K562 (cell line): ENCODE measurements around the gene TUT7. TPM values are rescaled to one million over a fixed set of nuclear protein-coding genes. Genes with fewer than 3 reads are reported as not detected.

Source experiments
- ARID3A ChIP-seq: IDR thresholded peaks from 2 replicates; pipeline ENCODE4 v1.6.1; 2012; ENCODE audit warnings: low read depth, low read length, improper control_type of control experiment, borderline replicate concordance
- CHD1 ChIP-seq: fragments of 200-600 bp; sonication (generic); IDR thresholded peaks from one replicate; pipeline ENCODE4 v1.6.1; 2012; ENCODE audit warnings: mild to moderate bottlenecking, moderate library complexity, low read length, inconsistent platforms
- DDX20 ChIP-seq: fragments of 450-650 bp; IDR thresholded peaks from 2 replicates; pipeline ENCODE4 v1.6.1; 2016; ENCODE audit warnings: missing genetic modification characterization, low read depth, mild to moderate bottlenecking, missing compliant biosample characterization, moderate library complexity
- EP300 ChIP-seq: IDR thresholded peaks from 2 replicates; pipeline ENCODE4 v1.6.1; 2012; ENCODE audit warnings: low read length, improper control_type of control experiment
- FIP1L1 ChIP-seq: fragments of 200-400 bp; formaldehyde crosslinking; IDR thresholded peaks from 2 replicates; pipeline ENCODE4 v1.6.1; 2018; ENCODE audit warnings: mild to moderate bottlenecking, low read depth, low read length; ENCODE audit not compliant: poor library complexity, severe bottlenecking
- FOXA3 ChIP-seq, 2 experiments: fragments of 450-650 bp in 1 of 2; sonication (generic) in 1 of 2; formaldehyde crosslinking; IDR thresholded peaks in 1 of 2; conservative IDR thresholded peaks in 1 of 2; 2 replicates each; pipeline versions ENCODE4 v1.4.0 to v1.8.0; 2020 to 2022; ENCODE audit warnings: mild to moderate bottlenecking in 2 of 2, missing genetic modification reagents in 1 of 2
- FOXK2 ChIP-seq, 2 experiments: fragments of 450-650 bp; IDR thresholded peaks in 1 of 2; conservative IDR thresholded peaks in 1 of 2; 2 replicates each; pipeline ENCODE4 v1.6.1; 2016; ENCODE audit warnings: low read depth in 2 of 2, mild to moderate bottlenecking in 1 of 2
- GABPB1 ChIP-seq: sonication (generic); formaldehyde crosslinking; IDR thresholded peaks from 2 replicates; pipeline ENCODE4 v1.8.0; 2022; ENCODE audit warnings: mild to moderate bottlenecking, missing genetic modification reagents
- GATA2 ChIP-seq: sonication (generic); formaldehyde crosslinking; IDR thresholded peaks from 2 replicates; pipeline ENCODE4 v1.4.0; 2020; ENCODE audit warnings: mild to moderate bottlenecking, missing genetic modification reagents
- HDAC1 ChIP-seq, 2 experiments: fragments of 450-650 bp; IDR thresholded peaks; 2 replicates each; pipeline ENCODE4 v1.6.1; 2016 to 2017; ENCODE audit warnings: inconsistent platforms in 1 of 2, mild to moderate bottlenecking in 1 of 2, moderate library complexity in 1 of 2
- HNRNPLL ChIP-seq: fragments of 200-400 bp; formaldehyde crosslinking; IDR thresholded peaks from 2 replicates; pipeline ENCODE4 v1.6.1; 2017; ENCODE audit warnings: low read length, low read depth, mild to moderate bottlenecking; ENCODE audit not compliant: poor library complexity, severe bottlenecking
- KDM1A ChIP-seq, 2 experiments: fragments of 450-650 bp; IDR thresholded peaks; 2 replicates each; pipeline ENCODE4 v1.6.1; 2016; ENCODE audit warnings: mild to moderate bottlenecking in 2 of 2
- NR2C1 ChIP-seq, 2 experiments: fragments of 450-650 bp; IDR thresholded peaks; 2 replicates each; pipeline ENCODE4 v1.6.1; 2017; ENCODE audit warnings: mild to moderate bottlenecking in 2 of 2, antibody characterized with exemption in 1 of 2, inconsistent platforms in 1 of 2, missing compliant biosample characterization in 1 of 2, missing genetic modification characterization in 1 of 2
- PHTF2 ChIP-seq: fragments of 250-450 bp; sonication (Bioruptor Pico); IDR thresholded peaks from 2 replicates; pipeline ENCODE4 v1.5.0; 2021; ENCODE audit warnings: mild to moderate bottlenecking
- POLR2B ChIP-seq: fragments of 450-650 bp; IDR thresholded peaks from 2 replicates; pipeline ENCODE4 v1.6.1; 2018; ENCODE audit warnings: low read depth; ENCODE audit not compliant: partially characterized antibody
- POLR2G ChIP-seq: fragments of 200-400 bp; formaldehyde crosslinking; IDR thresholded peaks from 2 replicates; pipeline ENCODE4 v1.6.1; 2017; ENCODE audit warnings: low read depth, mild to moderate bottlenecking, antibody characterized with exemption, low read length, moderate library complexity
- POLR3G ChIP-seq: IDR thresholded peaks from 2 replicates; pipeline ENCODE4 v1.6.1; 2011; ENCODE audit not compliant: insufficient read length, insufficient replicate concordance; ENCODE audit errors: extremely low read depth
- RBM25 ChIP-seq: fragments of 200-400 bp; formaldehyde crosslinking; IDR thresholded peaks from 2 replicates; pipeline ENCODE4 v1.6.1; 2018; ENCODE audit warnings: low read length, low read depth, moderate library complexity; ENCODE audit not compliant: severe bottlenecking
- SIX5 ChIP-seq, 2 experiments: IDR thresholded peaks; 2 replicates each; pipeline ENCODE4 v1.6.1; 2011; ENCODE audit warnings: low read length in 2 of 2, borderline replicate concordance in 1 of 2, low read depth in 1 of 2, mild to moderate bottlenecking in 1 of 2, moderate library complexity in 1 of 2; ENCODE audit not compliant: insufficient read depth in 1 of 2
- TFAM ChIP-seq: fragments of 250-450 bp; sonication (Bioruptor Pico); conservative IDR thresholded peaks from 2 replicates; pipeline ENCODE4 v1.5.0; 2021; ENCODE audit warnings: mild to moderate bottlenecking, moderate library complexity
- ZNF174 ChIP-seq: fragments of 250-450 bp; sonication (Bioruptor Pico); IDR thresholded peaks from 2 replicates; pipeline ENCODE4 v1.4.0; 2020; ENCODE audit warnings: mild to moderate bottlenecking
- ZNF184 ChIP-seq: sonication (generic); formaldehyde crosslinking; IDR thresholded peaks from 2 replicates; pipeline ENCODE4 v1.5.0; 2020; ENCODE audit warnings: missing genetic modification reagents
- ZNF217 ChIP-seq: sonication (generic); formaldehyde crosslinking; IDR thresholded peaks from 2 replicates; pipeline ENCODE4 v1.8.0; 2022; ENCODE audit warnings: mild to moderate bottlenecking, missing genetic modification reagents
- ZNF253 ChIP-seq: fragments of 250-450 bp; sonication (Bioruptor Pico); conservative IDR thresholded peaks from 2 replicates; pipeline ENCODE4 v1.6.1; 2021; ENCODE audit warnings: mild to moderate bottlenecking
- polyA plus RNA-seq, 8 experiments: library from polyadenylated mRNA; depleted of rRNA in 4 of 8; stranded (reverse) in 5 of 8; unstranded in 3 of 8; fragments of >200 nt; fragmentation: Nextera tagmentation in 2 of 8; fragmentation: Illumina TruSeq in 1 of 8; extraction: Ambion mirVana in 2 of 8; extraction: Trizol in 1 of 8; gene quantifications; 2 replicates each; pipeline versions ENCODE4 v1.2.1 to v1.2.3, GENCODE V29; 2011 to 2014; ENCODE audit warnings: inconsistent platforms in 1 of 8, missing spikeins in 1 of 8
- total RNA-seq, 7 experiments: library from RNA; depleted of rRNA in 6 of 7; stranded (reverse); fragments of >200 nt in 6 of 7; fragmentation: Illumina TruSeq in 2 of 7; extraction: Trizol in 2 of 7; gene quantifications; 2 replicates each; pipeline versions ENCODE4 v1.2.1 to v1.2.3, GENCODE V29; 2011 to 2021; ENCODE audit warnings: low replicate concordance in 1 of 7
- TF ChIP-seq, protein P1 (sequence below): sonication (generic); IDR thresholded peaks from 2 replicates; pipeline ENCODE4 v1.6.1; 2016

Gene TUT7
- total and polyA plus RNA-seq, 9 of the 15 experiments (the other 6 are each of a cell fraction or from before 2014, with no cell fraction given) = 5.9 to 26.9 (median 15.2) TPM

DNA sequence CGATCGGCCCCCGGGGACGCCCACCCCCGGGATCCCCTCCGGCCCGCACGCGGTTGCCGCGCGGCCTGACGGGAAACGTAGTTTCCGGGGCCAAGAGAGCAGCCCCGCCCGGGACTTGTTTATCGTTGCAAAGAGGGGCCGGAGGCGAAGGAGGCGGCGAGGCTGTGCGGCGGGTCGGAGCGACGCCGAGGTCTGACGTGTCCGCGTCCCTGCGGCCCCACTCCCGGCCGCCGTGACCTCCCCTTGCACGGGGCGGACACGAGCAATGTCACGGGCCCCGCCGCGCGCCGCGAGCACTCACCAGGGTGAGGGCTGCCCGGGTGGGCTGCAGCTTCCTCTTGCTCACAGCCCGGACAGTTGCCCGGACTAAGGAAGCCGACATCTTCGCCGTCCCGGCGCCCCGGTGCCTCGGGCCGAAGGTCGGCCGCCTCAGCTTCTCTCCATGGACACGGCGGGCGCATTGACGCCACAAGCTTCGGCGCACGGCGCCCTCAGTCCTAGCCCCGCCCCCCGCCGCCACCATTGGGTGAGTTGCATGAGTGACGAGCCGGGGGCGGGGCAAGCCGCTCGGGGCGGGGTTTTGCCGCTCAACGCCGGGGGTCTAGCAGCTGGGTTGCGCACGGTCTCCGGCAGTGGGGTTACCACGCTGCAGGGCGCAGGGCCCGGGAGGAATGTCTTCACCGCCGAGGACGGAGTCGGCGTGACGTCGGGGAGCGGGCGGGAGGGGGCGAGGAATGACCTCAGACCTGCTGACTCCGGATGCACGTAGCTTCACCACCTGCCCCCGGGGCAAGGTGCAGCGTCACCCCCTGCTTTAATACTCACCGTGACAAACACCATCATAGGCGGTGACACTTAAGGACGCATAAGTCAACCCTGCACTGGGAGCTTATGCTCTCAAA lies 71.9 kb downstream of the TUT7 start, which contains the start of gene ISCA1 (continued):
- peak; percentile 24 for TF ChIP-seq RBM25
- TF ChIP-seq POLR2G = peak; percentile 97
- TF ChIP-seq DDX20 (tag) = no peak
- TF ChIP-seq PHTF2 = no peak
- peak; percentile 80 to 85 for TF ChIP-seq FOXK2 (conservative IDR thresholded peaks at IDR 0.05 in 1 of 2, IDR thresholded peaks at IDR 0.05 in 1 of 2; ENCODE audit: low read depth in 2 of 2)
- no peak for TF ChIP-seq ZNF253 (CRISPR knock-in tag)
- TF ChIP-seq TFAM (CRISPR knock-in tag) = no peak
- TF ChIP-seq GABPB1 (CRISPR knock-in tag) = peak; percentile 80
- no peak for TF ChIP-seq EP300
- TF ChIP-seq NR2C1 (IDR thresholded peaks at IDR 0.05) = no peak
- peak; percentile 63 for TF ChIP-seq NR2C1 (tag; IDR thresholded peaks at IDR 0.05)
- TF ChIP-seq, protein P1, sequence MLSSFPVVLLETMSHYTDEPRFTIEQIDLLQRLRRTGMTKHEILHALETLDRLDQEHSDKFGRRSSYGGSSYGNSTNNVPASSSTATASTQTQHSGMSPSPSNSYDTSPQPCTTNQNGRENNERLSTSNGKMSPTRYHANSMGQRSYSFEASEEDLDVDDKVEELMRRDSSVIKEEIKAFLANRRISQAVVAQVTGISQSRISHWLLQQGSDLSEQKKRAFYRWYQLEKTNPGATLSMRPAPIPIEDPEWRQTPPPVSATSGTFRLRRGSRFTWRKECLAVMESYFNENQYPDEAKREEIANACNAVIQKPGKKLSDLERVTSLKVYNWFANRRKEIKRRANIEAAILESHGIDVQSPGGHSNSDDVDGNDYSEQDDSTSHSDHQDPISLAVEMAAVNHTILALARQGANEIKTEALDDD = no peak
- no peak for TF ChIP-seq ZNF174 (CRISPR knock-in tag)
- TF ChIP-seq FIP1L1 = peak; percentile 59
- TF ChIP-seq SIX5 (IDR thresholded peaks at IDR 0.05; ENCODE audit: borderline replicate concordance in 1 of 2, insufficient read depth in 1 of 2, low read depth in 1 of 2, low read length in 2 of 2) = peak; percentile 31 to 40; a peak in 2 of 4 replicates
- no peak for TF ChIP-seq POLR3G
- no peak for TF ChIP-seq ZNF184
- TF ChIP-seq ARID3A = no peak
- no peak for TF ChIP-seq KDM1A (IDR thresholded peaks at IDR 0.05)
- TF ChIP-seq CHD1 = no peak
- TF ChIP-seq ZNF217 (CRISPR knock-in tag) = no peak
- TF ChIP-seq GATA2 (CRISPR knock-in tag) = no peak
- TF ChIP-seq HDAC1 (IDR thresholded peaks at IDR 0.05) = peak in 1 of 2 experiments; percentile 81; a peak in 1 of 4 replicates
- TF ChIP-seq HNRNPLL = peak; percentile 41
- TF ChIP-seq FOXA3 (CRISPR knock-in tag; conservative IDR thresholded peaks at IDR 0.05 in 1 of 2, IDR thresholded peaks at IDR 0.05 in 1 of 2) = 0 out of 4 replicates have a peak, but pooled peaks of 1 of the 2 experiments have one; percentile 9
- peak; percentile 80 for TF ChIP-seq POLR2B
